Measurements from ENCODE around the gene CHST2.

GRCh38 chr3:143088835-143089234, 30.7 kb upstream of the CHST2 start:
- TF ChIP-seq POLR2A (IDR thresholded peaks at IDR 0.05; ENCODE audit: low read depth, low read length) (no peak), CTCF (IDR thresholded peaks at IDR 0.05; ENCODE audit: extremely low read depth in 1 of 2, insufficient read depth in 1 of 2, low read depth in 1 of 2, low read length in 2 of 2) (no peak)

Data from endothelial cell of umbilical vein (primary cell).